Smooth muscle cell of trachea (primary cell): Measurements from ENCODE around the gene PRR35. TPM values are rescaled to one million over a fixed set of nuclear protein-coding genes. Genes with fewer than 3 reads are reported as not detected.

Source experiments
- total RNA-seq: library from RNA; depleted of rRNA; stranded (reverse); fragments of >200 nt; gene quantifications from 2 replicates; pipeline ENCODE4 v1.2.1, GENCODE V29; 2014

Gene PRR35
- not detected in 2 replicates for total RNA-seq

DNA sequence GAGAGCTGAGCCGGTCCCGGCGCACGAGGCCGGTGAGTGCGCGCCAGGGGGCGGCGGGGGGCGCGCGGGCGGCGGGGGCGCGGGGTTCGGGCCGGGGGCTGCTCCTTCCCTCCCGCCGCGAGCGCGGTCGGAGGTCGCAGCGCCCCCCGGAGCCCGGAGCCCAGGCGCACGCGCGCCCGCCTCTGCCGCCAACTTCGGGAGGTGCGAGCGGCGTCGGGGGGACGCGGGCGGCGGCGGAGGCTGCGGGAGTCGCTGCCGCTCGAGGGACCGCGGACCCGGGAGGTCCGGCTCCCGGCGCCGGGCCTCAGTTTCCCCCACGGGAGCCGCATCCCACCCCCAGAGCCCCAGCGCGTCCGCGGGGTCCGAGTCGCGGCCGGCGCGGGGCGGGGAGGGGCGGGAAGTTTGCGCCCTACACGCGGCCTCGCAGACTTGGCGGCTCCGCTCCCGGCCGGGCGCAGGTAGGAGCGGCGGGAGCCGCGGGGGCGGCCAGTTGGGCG lies at the start of gene PRR35:
TSS of gene PRR35 (plus strand) at position 191 of the 497 bp plus-strand sequence. CDS start 2,901 bp downstream, outside the sequence.

DNA sequence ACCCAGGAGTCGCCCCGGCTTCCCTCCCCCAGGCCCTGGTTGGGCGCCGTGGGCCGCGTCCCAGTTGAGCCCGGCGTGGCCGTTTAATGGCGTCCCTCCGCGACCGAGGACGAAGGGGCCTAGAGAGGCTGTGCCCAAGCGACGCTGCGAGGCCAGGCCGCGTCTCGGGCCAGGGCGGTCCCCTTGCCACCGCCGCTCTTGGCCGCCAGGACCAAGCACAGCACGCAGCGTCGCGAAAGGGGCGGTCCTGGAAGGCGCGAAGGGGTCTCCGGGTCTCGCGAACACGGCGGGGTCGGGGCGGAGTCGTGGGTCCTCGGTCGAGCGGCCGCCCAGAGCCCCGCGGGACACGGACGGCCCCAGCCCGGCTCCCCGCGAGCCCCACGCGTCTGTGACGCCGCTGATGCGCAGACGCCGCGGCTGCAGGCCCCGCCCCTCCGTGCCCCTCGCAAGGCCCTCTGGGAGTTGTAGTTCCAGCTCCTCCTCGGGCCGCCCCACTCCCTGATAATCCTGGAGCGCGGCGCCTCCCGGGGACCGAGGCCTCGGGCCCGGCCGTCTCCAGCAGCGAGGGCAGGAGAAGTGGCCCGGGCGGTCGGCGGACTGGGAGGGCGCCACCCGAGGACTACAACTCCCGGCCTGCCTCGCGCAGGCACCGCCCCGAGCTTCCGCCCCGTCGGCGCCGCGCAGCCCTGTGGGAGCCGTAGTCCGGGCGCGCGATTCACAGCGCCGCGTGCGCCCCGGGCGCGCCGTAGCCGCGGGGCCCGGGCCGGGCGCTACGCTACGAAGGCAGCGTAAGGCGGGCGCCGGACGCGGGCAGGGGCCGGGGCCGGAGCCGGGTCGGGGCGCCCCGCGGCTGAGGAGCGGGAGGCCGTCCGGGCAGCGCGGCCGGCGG lies 32.9 kb upstream of the PRR35 start, which contains the start of gene CAPN15:
TSS of gene CAPN15 (plus strand) at position 698 of the 889 bp plus-strand sequence. CDS start 19,127 bp downstream, outside the sequence.

DNA sequence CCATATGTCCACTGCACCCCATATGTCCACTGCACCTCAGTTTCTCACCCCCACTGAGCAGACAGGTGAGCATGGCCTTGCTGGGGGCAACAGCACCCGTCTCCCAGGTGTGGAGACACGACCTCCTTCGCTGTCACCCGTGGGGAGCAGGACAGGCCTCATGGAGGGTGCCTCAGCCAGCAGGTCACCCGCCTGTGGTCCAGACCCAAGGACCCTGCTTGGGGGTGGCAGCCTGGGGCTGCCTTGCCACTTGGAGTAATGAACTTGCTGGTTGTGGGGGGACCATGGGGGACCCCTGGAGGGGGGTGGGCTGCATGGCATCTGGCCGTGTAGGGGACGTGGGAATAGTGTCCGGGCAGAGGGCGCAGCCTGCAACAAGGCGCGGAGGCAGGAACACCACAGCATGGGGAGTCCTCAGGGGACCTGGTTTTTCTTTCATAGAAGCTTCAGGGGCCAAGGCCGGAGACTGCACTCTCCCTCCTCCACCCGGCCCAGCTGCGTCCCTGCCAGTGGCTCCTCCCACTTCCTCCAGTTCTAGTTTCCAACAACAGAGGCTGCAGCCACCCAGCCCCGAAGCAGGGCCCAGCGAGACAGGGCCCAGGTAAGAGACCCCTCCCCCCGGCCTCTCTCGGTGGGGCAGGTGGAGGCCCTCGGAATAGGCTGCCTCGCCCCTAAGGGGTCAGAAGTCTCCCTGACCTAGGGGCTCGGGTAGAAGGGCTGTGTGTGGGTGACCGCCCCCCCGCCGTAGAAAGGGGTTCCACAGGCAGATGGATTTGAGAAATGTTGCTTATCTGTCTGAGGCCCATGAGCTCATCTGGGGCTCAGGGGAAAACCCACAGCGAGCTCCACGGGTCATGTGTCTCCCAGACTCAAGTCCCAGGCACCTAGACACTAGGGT lies 6.5 kb downstream of the PRR35 start, which contains the start of gene NHLRC4:
TSS of gene NHLRC4 (plus strand) at position 531 of the 898 bp plus-strand sequence. CDS start 1,043 bp downstream, outside the sequence.

DNA sequence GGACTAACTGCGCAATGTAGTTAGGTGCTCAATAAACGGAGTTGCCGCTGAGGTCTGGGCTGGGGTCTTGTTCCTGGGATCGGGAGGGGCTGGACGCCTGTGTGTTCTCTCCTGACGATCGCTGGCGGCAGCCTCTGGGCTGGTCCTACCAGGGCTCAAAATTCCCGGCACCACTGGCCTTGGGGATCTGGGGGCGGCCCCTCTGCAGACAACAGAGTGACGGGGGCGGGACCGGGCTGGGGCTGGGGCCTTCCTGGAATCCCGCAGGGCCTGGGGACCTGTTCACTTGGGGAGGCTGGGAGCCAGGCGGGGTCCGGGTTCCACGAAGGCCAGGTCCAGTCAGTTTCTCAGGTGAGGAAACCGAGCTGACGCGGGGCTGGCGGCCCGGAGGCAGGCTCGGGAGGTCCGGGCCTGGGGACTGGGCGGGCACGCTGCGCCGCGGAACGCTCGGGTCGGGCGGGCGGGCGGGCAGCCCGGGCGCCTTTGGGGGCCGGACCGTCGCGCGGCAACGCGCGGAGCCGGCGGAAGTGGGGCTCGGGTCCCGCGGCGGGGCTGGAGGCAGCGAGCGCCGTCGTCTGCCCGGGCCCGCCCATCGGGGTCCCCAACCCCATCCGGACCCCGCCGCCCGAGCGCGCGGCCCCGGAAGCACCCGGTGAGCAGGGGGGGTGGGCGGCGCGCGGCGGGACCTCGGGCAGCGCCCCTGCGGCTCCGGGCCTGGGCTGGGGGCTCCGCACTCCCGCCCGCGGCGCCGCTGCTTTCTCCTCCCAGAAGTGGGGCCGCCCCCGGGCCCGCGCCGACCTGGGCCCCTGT lies 9.5 kb downstream of the PRR35 start, which contains the start of gene PIGQ:
TSS of gene PIGQ (plus strand) at position 524 of the 810 bp plus-strand sequence. CDS start 4,107 bp downstream, outside the sequence.

DNA sequence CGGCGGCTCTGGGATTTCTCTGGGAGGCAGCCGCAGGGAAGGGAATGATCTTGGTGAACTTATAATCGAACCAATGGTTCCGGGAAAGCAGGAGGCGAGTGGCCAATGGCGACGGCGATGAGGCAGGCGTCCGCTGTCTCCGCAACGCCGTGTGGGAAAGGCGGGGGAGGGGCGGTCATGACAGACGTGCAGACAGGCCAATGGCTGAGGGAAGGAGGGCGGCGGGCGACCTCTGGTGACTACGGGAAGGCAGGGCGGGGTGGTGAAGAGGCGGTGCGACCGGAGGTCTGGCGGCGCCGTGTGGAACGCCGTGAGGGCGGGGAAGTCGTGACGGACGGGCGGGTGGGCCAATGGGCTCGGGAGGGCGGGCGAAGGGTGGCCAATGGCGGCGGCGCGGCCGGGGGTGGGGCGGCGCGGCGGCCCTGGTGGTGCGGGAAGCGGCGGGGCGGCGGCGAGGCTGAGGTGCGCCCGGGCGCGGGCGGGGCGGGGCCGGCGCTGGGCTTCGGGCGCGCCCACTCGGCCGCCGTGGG lies 29.5 kb downstream of the PRR35 start, which contains the start of gene RAB40C:
TSS of gene RAB40C (plus strand) at position 409 of the 530 bp plus-strand sequence. CDS start 226 bp downstream, outside the sequence.

Other genes with a start within 250 kb of the PRR35 start
- 15.4 and 29.3 TPM in 2 replicates for gene AXIN1, start 207.7 kb upstream of the PRR35 start, total RNA-seq
- gene MRPL28, start 189.9 kb upstream of the PRR35 start, total RNA-seq: 75.9 and 105 TPM in 2 replicates
- 50.9 and 88.8 TPM in 2 replicates for gene PGAP6, start 178.4 kb upstream of the PRR35 start, total RNA-seq
- gene NME4, start 163.2 kb upstream of the PRR35 start, total RNA-seq: 56.7 and 109 TPM in 2 replicates
- 17.9 and 43.8 TPM in 2 replicates for gene DECR2, start 158.5 kb upstream of the PRR35 start, total RNA-seq
- gene RAB11FIP3, start 134.7 kb upstream of the PRR35 start, total RNA-seq: 20.8 and 30.6 TPM in 2 replicates
- 33.5 and 52.9 TPM in 2 replicates for gene CAPN15, start 32.7 kb upstream of the PRR35 start, total RNA-seq
- gene NHLRC4, start 6.6 kb downstream of the PRR35 start, total RNA-seq: 3.1 and 4.7 TPM in 2 replicates
- gene PIGQ, start 9.6 kb downstream of the PRR35 start, total RNA-seq: 32.3 and 38.7 TPM in 2 replicates
- 13.2 and 17.4 TPM in 2 replicates for gene RAB40C, start 29.7 kb downstream of the PRR35 start, total RNA-seq
- gene WFIKKN1, start 70.6 kb downstream of the PRR35 start, total RNA-seq: 0.29 and 0.50 TPM in 2 replicates
- gene METTL26, start 75.9 kb downstream of the PRR35 start, total RNA-seq: 91.2 and 122 TPM in 2 replicates
- 11.8 and 20.3 TPM in 2 replicates for gene MCRIP2, start 81.4 kb downstream of the PRR35 start, total RNA-seq
- 9.4 and 16.3 TPM in 2 replicates for gene WDR90, start 89.0 kb downstream of the PRR35 start, total RNA-seq
- 51.6 and 57.7 TPM in 2 replicates for gene RHOT2, start 107.7 kb downstream of the PRR35 start, total RNA-seq
- 4.8 and 9.4 TPM in 2 replicates for gene RHBDL1, start 115.3 kb downstream of the PRR35 start, total RNA-seq
- 126 and 174 TPM in 2 replicates for gene STUB1, start 120.0 kb downstream of the PRR35 start, total RNA-seq
- gene JMJD8, start 123.9 kb downstream of the PRR35 start, total RNA-seq: 31.0 and 55.1 TPM in 2 replicates
- gene WDR24, start 130.0 kb downstream of the PRR35 start, total RNA-seq: 8.3 and 10.3 TPM in 2 replicates
- gene FBXL16, start 145.4 kb downstream of the PRR35 start, total RNA-seq: 0.17 and 0.29 TPM in 2 replicates
- 57.7 and 136 TPM in 2 replicates for gene METRN, start 154.7 kb downstream of the PRR35 start, total RNA-seq
- 31.3 and 37.1 TPM in 2 replicates for gene ANTKMT, start 160.8 kb downstream of the PRR35 start, total RNA-seq
- 1.6 and 3.8 TPM in 2 replicates for gene CCDC78, start 166.0 kb downstream of the PRR35 start, total RNA-seq
- gene HAGHL, start 166.7 kb downstream of the PRR35 start, total RNA-seq: 16.4 and 21.5 TPM in 2 replicates
- 27.3 and 44.3 TPM in 2 replicates for gene CIAO3, start 180.6 kb downstream of the PRR35 start, total RNA-seq
- gene MSLN, start 200.3 kb downstream of the PRR35 start, total RNA-seq: 0.17 TPM in 1 of 2 replicates, not detected in the other
- gene RPUSD1, start 228.0 kb downstream of the PRR35 start, total RNA-seq: 20.5 and 29.6 TPM in 2 replicates
- 6.9 and 18.3 TPM in 2 replicates for gene CHTF18, start 228.2 kb downstream of the PRR35 start, total RNA-seq
- not detected in 2 replicates for gene GNG13, start 240.3 kb downstream of the PRR35 start, total RNA-seq